Activated CD4-positive, alpha-beta T cell treated with anti-CD3 and anti-CD28 coated beads, Interleukin-2, amount 10 ng/mL, durations not matched to agents 7 days and 5 days (primary cell): ENCODE data around the gene AVPI1. TPM values are rescaled to one million over a fixed set of nuclear protein-coding genes. Genes with fewer than 3 reads are reported as not detected.

ENCODE experiments used
- total RNA-seq, 2 experiments: library from RNA; stranded (reverse); gene quantifications; one replicate each; pipeline ENCODE4 v1.2.3, GENCODE V29; 2021

Gene AVPI1
- total RNA-seq, 2 experiments from 2014 or later: 0.58 to 0.94 TPM

Other genes starting within 250 kb of the AVPI1 start
- gene EXOSC1, start 241.2 kb downstream of the AVPI1 start, total RNA-seq: 10 to 100 TPM; 45.5 to 50.0 TPM
- 10 to 100 TPM; 38.5 to 39.3 TPM for gene ZDHHC16, start 241.1 kb downstream of the AVPI1 start, total RNA-seq
- gene MMS19, start 188.8 kb downstream of the AVPI1 start, total RNA-seq: 10 to 100 TPM; 64.7 to 68.6 TPM
- gene UBTD1, start 188.3 kb downstream of the AVPI1 start, total RNA-seq: under 1 TPM; 0.50 to 0.72 TPM
- under 1 TPM in 1 of 2 experiments, not detected in 1; 0.37 TPM for gene ANKRD2, start 114.5 kb downstream of the AVPI1 start, total RNA-seq
- not detected for gene HOGA1, start 102.9 kb downstream of the AVPI1 start, total RNA-seq
- gene C10orf62, start 97.5 kb downstream of the AVPI1 start, total RNA-seq: not detected
- gene MORN4, start 53.7 kb downstream of the AVPI1 start, total RNA-seq: 1 to 10 TPM; 1.2 to 1.3 TPM
- 10 to 100 TPM in 1 of 2 experiments, 1 to 10 TPM in 1; 9.9 to 10.1 TPM for gene PI4K2A, start 46.6 kb downstream of the AVPI1 start, total RNA-seq
- gene MARVELD1, start 26.5 kb upstream of the AVPI1 start, total RNA-seq: 1 to 10 TPM; 1.3 to 1.8 TPM
- gene ZFYVE27, start 49.9 kb upstream of the AVPI1 start, total RNA-seq: 10 to 100 TPM; 23.9 to 31.9 TPM
- gene SFRP5, start 84.8 kb upstream of the AVPI1 start, total RNA-seq: not detected
- 10 to 100 TPM; 12.2 to 12.6 TPM for gene GOLGA7B, start 162.6 kb upstream of the AVPI1 start, total RNA-seq